HEK293 (cell line): ENCODE data around the gene TASOR2.

Experiments used
- IKZF3 ChIP-seq: fragments of 450-650 bp; IDR thresholded peaks from 2 replicates; pipeline ENCODE4 v1.5.0; 2018; ENCODE audit warnings: missing biosample characterization, mild to moderate bottlenecking, missing genetic modification characterization, moderate library complexity
- KLF1 ChIP-seq: fragments of 450-650 bp; formaldehyde crosslinking; IDR thresholded peaks from 2 replicates; pipeline ENCODE4 v1.5.1; 2016; ENCODE audit warnings: missing biosample characterization, missing genetic modification characterization
- PRDM1 ChIP-seq: fragments of 450-650 bp; formaldehyde crosslinking; IDR thresholded peaks from 2 replicates; pipeline ENCODE4; 2016; ENCODE audit warnings: missing biosample characterization, missing genetic modification characterization
- SALL2 ChIP-seq: fragments of 450-650 bp; formaldehyde crosslinking; IDR thresholded peaks from 2 replicates; pipeline ENCODE4 v1.5.0; 2017; ENCODE audit warnings: missing biosample characterization, mild to moderate bottlenecking, missing genetic modification characterization, borderline replicate concordance
- SP3 ChIP-seq: fragments of 450-650 bp; formaldehyde crosslinking; IDR thresholded peaks from 2 replicates; pipeline ENCODE4 v1.5.1; 2016; ENCODE audit warnings: missing biosample characterization, missing genetic modification characterization
- ZBTB17 ChIP-seq: fragments of 450-650 bp; formaldehyde crosslinking; IDR thresholded peaks from 2 replicates; pipeline ENCODE4 v1.5.1; 2016; ENCODE audit warnings: missing biosample characterization, missing genetic modification characterization
- ZBTB48 ChIP-seq: fragments of 450-650 bp; formaldehyde crosslinking; IDR thresholded peaks from 2 replicates; pipeline ENCODE4 v1.5.1; 2016; ENCODE audit warnings: missing biosample characterization, missing genetic modification characterization
- ZFP3 ChIP-seq: fragments of 450-650 bp; formaldehyde crosslinking; IDR thresholded peaks from 2 replicates; pipeline ENCODE4 v1.5.1; 2016; ENCODE audit warnings: low read depth, missing biosample characterization, missing genetic modification characterization
- ZFP41 ChIP-seq: fragments of 450-650 bp; formaldehyde crosslinking; IDR thresholded peaks from 2 replicates; pipeline ENCODE4 v1.5.1; 2016; ENCODE audit warnings: missing biosample characterization, missing genetic modification characterization, borderline replicate concordance
- ZNF140 ChIP-seq: fragments of 450-650 bp; formaldehyde crosslinking; IDR thresholded peaks from 2 replicates; pipeline ENCODE4 v1.5.1; 2016; ENCODE audit warnings: missing biosample characterization, missing genetic modification characterization
- ZNF248 ChIP-seq: fragments of 450-650 bp; formaldehyde crosslinking; IDR thresholded peaks from 2 replicates; pipeline ENCODE4 v1.5.1; 2017; ENCODE audit warnings: missing biosample characterization, missing genetic modification characterization
- ZNF433 ChIP-seq: fragments of 450-650 bp; formaldehyde crosslinking; IDR thresholded peaks from 2 replicates; pipeline ENCODE4 v1.5.1; 2016; ENCODE audit warnings: missing biosample characterization, missing genetic modification characterization, low read depth
- ZNF48 ChIP-seq: fragments of 450-650 bp; formaldehyde crosslinking; IDR thresholded peaks from 2 replicates; pipeline ENCODE4 v1.5.1; 2016; ENCODE audit warnings: missing biosample characterization, missing genetic modification characterization
- ZNF501 ChIP-seq: fragments of 450-650 bp; formaldehyde crosslinking; IDR thresholded peaks from 2 replicates; pipeline ENCODE4 v1.5.1; 2016; ENCODE audit warnings: missing biosample characterization, missing genetic modification characterization
- ZNF529 ChIP-seq: fragments of 450-650 bp; formaldehyde crosslinking; IDR thresholded peaks from 2 replicates; pipeline ENCODE4 v1.5.1; 2017; ENCODE audit warnings: missing genetic modification characterization, missing biosample characterization; ENCODE audit not compliant: insufficient replicate concordance
- ZNF548 ChIP-seq: fragments of 450-650 bp; formaldehyde crosslinking; IDR thresholded peaks from 2 replicates; pipeline ENCODE4 v1.5.1; 2016; ENCODE audit warnings: missing biosample characterization, missing genetic modification characterization
- ZNF585B ChIP-seq: fragments of 450-650 bp; formaldehyde crosslinking; IDR thresholded peaks from 2 replicates; pipeline ENCODE4 v1.5.1; 2016; ENCODE audit warnings: missing biosample characterization, missing genetic modification characterization
- ZNF596 ChIP-seq: fragments of 450-650 bp; IDR thresholded peaks from 2 replicates; pipeline ENCODE4 v1.5.0; 2018; ENCODE audit warnings: missing biosample characterization, mild to moderate bottlenecking, missing genetic modification characterization, moderate library complexity
- ZNF610 ChIP-seq: fragments of 450-650 bp; formaldehyde crosslinking; IDR thresholded peaks from 2 replicates; pipeline ENCODE4 v1.5.1; 2016; ENCODE audit warnings: missing biosample characterization, missing genetic modification characterization, borderline replicate concordance
- ZNF785 ChIP-seq: fragments of 450-650 bp; formaldehyde crosslinking; IDR thresholded peaks from 2 replicates; pipeline ENCODE4 v1.5.1; 2016; ENCODE audit warnings: missing biosample characterization, missing genetic modification characterization
- ZNF843 ChIP-seq: fragments of 450-650 bp; formaldehyde crosslinking; IDR thresholded peaks from 2 replicates; pipeline ENCODE4 v1.5.1; 2016; ENCODE audit warnings: missing biosample characterization, missing genetic modification characterization
- ZSCAN30 ChIP-seq: fragments of 450-650 bp; IDR thresholded peaks from 2 replicates; pipeline ENCODE4 v1.5.1; 2018; ENCODE audit warnings: missing biosample characterization, mild to moderate bottlenecking, missing genetic modification characterization, moderate library complexity
- TF ChIP-seq, protein P1 (sequence below): fragments of 450-650 bp; formaldehyde crosslinking; IDR thresholded peaks from 2 replicates; pipeline ENCODE4 v1.5.1; 2016; ENCODE audit warnings: missing biosample characterization, missing genetic modification characterization
- TF ChIP-seq, protein P2 (sequence below): fragments of 450-650 bp; formaldehyde crosslinking; optimal IDR thresholded peaks from 2 replicates; pipeline ENCODE3; 2016; ENCODE audit warnings: missing biosample characterization, mild to moderate bottlenecking, missing genetic modification characterization
- TF ChIP-seq, protein P3 (sequence below): fragments of 450-650 bp; formaldehyde crosslinking; IDR thresholded peaks from 2 replicates; pipeline ENCODE4 v1.5.1; 2016; ENCODE audit warnings: missing biosample characterization, missing genetic modification characterization
- TF ChIP-seq, protein P4 (sequence below): fragments of 450-650 bp; formaldehyde crosslinking; IDR thresholded peaks from 2 replicates; pipeline ENCODE4 v1.5.1; 2017; ENCODE audit warnings: missing biosample characterization, missing genetic modification characterization
- TF ChIP-seq, protein P5 (sequence below): fragments of 450-650 bp; formaldehyde crosslinking; IDR thresholded peaks from 2 replicates; pipeline ENCODE4 v1.5.1; 2016; ENCODE audit warnings: missing biosample characterization, missing genetic modification characterization
- TF ChIP-seq, protein P6 (sequence below): fragments of 450-650 bp; formaldehyde crosslinking; IDR thresholded peaks from 2 replicates; pipeline ENCODE4 v1.5.1; 2017; ENCODE audit warnings: missing biosample characterization, missing genetic modification characterization
- TF ChIP-seq, protein P7 (sequence below): fragments of 450-650 bp; formaldehyde crosslinking; IDR thresholded peaks from 2 replicates; pipeline ENCODE4 v1.5.1; 2016; ENCODE audit warnings: missing biosample characterization, missing genetic modification characterization

The TASOR2 gene

DNA sequence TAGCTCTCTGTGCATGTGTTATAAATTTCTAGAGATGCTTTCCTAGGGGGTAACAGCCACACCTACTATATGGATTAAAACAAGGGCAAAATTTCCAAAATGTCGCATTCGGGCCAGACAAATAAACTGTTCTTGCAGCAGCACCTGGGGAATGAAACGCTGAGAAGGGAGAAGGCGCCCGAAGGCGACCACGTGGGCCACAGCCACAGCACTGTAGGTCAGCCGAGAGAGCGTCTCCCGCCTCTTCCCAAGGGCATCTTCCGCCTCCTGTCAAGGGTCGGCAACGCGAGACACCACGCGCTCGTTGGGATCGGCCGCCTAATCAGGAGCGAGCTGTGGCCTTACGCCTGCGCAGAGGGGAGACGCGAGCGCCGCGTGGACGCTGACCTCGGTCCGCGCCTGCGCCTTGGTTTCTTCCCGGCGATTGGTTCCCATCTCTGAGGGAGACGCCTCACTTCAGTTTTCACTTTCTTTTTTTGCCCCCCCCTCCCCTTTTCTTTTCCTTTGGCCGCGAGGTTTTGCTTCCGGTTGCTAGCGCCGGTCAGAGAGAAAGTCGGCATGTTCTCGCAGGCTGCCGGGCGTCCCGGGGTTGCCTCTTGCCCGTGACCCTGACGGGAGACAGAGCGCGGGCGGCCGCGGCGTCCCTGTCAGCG, at the start of gene TASOR2 (continued):
- TF ChIP-seq ZNF433 (tag by site-specific recombination) = no peak
- no peak for TF ChIP-seq ZNF529
- peak; percentile 82 for TF ChIP-seq ZBTB17
- no peak; the same call in 1 of the 2 replicates for TF ChIP-seq KLF1
- no peak for TF ChIP-seq ZNF48 (tag by site-specific recombination)
- no peak for TF ChIP-seq ZNF140 (tag by site-specific recombination)
- TF ChIP-seq ZBTB48 (tag by site-specific recombination) = peak; percentile 86
- TF ChIP-seq ZSCAN30 = 0 out of 2 replicates have a peak, but pooled peaks have one; percentile 75
- TF ChIP-seq, protein P1, sequence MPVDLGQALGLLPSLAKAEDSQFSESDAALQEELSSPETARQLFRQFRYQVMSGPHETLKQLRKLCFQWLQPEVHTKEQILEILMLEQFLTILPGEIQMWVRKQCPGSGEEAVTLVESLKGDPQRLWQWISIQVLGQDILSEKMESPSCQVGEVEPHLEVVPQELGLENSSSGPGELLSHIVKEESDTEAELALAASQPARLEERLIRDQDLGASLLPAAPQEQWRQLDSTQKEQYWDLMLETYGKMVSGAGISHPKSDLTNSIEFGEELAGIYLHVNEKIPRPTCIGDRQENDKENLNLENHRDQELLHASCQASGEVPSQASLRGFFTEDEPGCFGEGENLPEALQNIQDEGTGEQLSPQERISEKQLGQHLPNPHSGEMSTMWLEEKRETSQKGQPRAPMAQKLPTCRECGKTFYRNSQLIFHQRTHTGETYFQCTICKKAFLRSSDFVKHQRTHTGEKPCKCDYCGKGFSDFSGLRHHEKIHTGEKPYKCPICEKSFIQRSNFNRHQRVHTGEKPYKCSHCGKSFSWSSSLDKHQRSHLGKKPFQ (tag by site-specific recombination) = no peak
- TF ChIP-seq, protein P2, sequence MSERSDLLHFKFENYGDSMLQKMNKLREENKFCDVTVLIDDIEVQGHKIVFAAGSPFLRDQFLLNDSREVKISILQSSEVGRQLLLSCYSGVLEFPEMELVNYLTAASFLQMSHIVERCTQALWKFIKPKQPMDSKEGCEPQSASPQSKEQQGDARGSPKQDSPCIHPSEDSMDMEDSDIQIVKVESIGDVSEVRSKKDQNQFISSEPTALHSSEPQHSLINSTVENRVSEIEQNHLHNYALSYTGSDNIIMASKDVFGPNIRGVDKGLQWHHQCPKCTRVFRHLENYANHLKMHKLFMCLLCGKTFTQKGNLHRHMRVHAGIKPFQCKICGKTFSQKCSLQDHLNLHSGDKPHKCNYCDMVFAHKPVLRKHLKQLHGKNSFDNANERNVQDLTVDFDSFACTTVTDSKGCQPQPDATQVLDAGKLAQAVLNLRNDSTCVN (tag by site-specific recombination) = peak; percentile 82
- TF ChIP-seq, protein P3, sequence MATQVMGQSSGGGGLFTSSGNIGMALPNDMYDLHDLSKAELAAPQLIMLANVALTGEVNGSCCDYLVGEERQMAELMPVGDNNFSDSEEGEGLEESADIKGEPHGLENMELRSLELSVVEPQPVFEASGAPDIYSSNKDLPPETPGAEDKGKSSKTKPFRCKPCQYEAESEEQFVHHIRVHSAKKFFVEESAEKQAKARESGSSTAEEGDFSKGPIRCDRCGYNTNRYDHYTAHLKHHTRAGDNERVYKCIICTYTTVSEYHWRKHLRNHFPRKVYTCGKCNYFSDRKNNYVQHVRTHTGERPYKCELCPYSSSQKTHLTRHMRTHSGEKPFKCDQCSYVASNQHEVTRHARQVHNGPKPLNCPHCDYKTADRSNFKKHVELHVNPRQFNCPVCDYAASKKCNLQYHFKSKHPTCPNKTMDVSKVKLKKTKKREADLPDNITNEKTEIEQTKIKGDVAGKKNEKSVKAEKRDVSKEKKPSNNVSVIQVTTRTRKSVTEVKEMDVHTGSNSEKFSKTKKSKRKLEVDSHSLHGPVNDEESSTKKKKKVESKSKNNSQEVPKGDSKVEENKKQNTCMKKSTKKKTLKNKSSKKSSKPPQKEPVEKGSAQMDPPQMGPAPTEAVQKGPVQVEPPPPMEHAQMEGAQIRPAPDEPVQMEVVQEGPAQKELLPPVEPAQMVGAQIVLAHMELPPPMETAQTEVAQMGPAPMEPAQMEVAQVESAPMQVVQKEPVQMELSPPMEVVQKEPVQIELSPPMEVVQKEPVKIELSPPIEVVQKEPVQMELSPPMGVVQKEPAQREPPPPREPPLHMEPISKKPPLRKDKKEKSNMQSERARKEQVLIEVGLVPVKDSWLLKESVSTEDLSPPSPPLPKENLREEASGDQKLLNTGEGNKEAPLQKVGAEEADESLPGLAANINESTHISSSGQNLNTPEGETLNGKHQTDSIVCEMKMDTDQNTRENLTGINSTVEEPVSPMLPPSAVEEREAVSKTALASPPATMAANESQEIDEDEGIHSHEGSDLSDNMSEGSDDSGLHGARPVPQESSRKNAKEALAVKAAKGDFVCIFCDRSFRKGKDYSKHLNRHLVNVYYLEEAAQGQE (tag by site-specific recombination) = no peak
- TF ChIP-seq ZNF610 (tag by site-specific recombination) = peak; percentile 92
- TF ChIP-seq ZNF843 (tag by site-specific recombination) = peak; percentile 42; the same call in 1 of the 2 replicates
- TF ChIP-seq SP3 (tag by site-specific recombination) = peak; percentile 46
- no peak for TF ChIP-seq ZFP41
- TF ChIP-seq ZNF248 (tag by site-specific recombination) = no peak
- TF ChIP-seq SALL2 (tag by site-specific recombination) = no peak
- TF ChIP-seq, protein P4, sequence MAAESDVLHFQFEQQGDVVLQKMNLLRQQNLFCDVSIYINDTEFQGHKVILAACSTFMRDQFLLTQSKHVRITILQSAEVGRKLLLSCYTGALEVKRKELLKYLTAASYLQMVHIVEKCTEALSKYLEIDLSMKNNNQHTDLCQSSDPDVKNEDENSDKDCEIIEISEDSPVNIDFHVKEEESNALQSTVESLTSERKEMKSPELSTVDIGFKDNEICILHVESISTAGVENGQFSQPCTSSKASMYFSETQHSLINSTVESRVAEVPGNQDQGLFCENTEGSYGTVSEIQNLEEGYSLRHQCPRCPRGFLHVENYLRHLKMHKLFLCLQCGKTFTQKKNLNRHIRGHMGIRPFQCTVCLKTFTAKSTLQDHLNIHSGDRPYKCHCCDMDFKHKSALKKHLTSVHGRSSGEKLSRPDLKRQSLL (tag by site-specific recombination) = no peak
- no peak for TF ChIP-seq ZNF585B
- TF ChIP-seq, protein P5, sequence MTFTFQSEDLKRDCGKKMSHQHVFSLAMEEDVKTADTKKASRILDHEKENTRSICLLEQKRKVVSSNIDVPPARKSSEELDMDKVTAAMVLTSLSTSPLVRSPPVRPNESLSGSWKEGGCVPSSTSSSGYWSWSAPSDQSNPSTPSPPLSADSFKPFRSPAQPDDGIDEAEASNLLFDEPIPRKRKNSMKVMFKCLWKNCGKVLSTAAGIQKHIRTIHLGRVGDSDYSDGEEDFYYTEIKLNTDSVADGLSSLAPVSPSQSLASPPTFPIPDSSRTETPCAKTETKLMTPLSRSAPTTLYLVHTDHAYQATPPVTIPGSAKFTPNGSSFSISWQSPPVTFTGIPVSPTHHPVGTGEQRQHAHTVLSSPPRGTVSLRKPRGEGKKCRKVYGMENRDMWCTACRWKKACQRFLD (tag by site-specific recombination) = no peak
- TF ChIP-seq, protein P6, sequence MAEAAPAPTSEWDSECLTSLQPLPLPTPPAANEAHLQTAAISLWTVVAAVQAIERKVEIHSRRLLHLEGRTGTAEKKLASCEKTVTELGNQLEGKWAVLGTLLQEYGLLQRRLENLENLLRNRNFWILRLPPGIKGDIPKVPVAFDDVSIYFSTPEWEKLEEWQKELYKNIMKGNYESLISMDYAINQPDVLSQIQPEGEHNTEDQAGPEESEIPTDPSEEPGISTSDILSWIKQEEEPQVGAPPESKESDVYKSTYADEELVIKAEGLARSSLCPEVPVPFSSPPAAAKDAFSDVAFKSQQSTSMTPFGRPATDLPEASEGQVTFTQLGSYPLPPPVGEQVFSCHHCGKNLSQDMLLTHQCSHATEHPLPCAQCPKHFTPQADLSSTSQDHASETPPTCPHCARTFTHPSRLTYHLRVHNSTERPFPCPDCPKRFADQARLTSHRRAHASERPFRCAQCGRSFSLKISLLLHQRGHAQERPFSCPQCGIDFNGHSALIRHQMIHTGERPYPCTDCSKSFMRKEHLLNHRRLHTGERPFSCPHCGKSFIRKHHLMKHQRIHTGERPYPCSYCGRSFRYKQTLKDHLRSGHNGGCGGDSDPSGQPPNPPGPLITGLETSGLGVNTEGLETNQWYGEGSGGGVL (tag by site-specific recombination) = no peak
- TF ChIP-seq, protein P7, sequence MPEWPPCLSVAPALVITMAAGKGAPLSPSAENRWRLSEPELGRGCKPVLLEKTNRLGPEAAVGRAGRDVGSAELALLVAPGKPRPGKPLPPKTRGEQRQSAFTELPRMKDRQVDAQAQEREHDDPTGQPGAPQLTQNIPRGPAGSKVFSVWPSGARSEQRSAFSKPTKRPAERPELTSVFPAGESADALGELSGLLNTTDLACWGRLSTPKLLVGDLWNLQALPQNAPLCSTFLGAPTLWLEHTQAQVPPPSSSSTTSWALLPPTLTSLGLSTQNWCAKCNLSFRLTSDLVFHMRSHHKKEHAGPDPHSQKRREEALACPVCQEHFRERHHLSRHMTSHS (tag by site-specific recombination) = no peak
- TF ChIP-seq ZNF501 (tag by site-specific recombination) = peak; percentile 81
- TF ChIP-seq ZFP3 (tag by site-specific recombination) = no peak
- TF ChIP-seq PRDM1 (tag by site-specific recombination) = peak; percentile 89
- TF ChIP-seq IKZF3 (tag by site-specific recombination) = peak; percentile 89
- TF ChIP-seq ZNF785 (tag by site-specific recombination) = no peak
- TF ChIP-seq ZNF548 (tag by site-specific recombination) = no peak
- no peak for TF ChIP-seq ZNF596 (tag by site-specific recombination)
